Glomerular endothelial cell (primary cell): ENCODE measurements around the gene LCE1E. TPM values are rescaled to one million over a fixed set of nuclear protein-coding genes. Genes with fewer than 3 reads are reported as not detected.

Experiments
- DNase-seq: peaks from one replicate; pipeline ENCODE4 v3.0.0-alpha.2; 2011; ENCODE audit warnings: low read depth, low spot score; ENCODE audit errors: extremely low read depth
- total RNA-seq: library from RNA; depleted of rRNA; stranded (reverse); fragments of >200 nt; gene quantifications from 2 replicates; pipeline ENCODE4 v1.2.3, GENCODE V29; 2015

Gene LCE1E
- not detected in 2 replicates for total RNA-seq

- DNase-seq: no peak
These were observed at the start of gene LCE1E for GRCh38 chr1:152786077-152786476. TSS of gene LCE1E (plus strand) at chr1:152786257. CDS start at chr1:152787300, 1,043 bp downstream.

- DNase-seq: no peak
These were observed 48.1 kb upstream of the LCE1E start for GRCh38 chr1:152737997-152738396.

GRCh38 chr1:152739841-152740240 is 46.2 kb upstream of the LCE1E start:
- no peak for DNase-seq

GRCh38 chr1:152741656-152742055 is 44.4 kb upstream of the LCE1E start:
- DNase-seq: no peak

GRCh38 chr1:152743371-152744145 is 42.5 kb upstream of the LCE1E start:
- DNase-seq: no peak

GRCh38 chr1:152745289-152745704 is 40.8 kb upstream of the LCE1E start:
- DNase-seq: no peak

- no peak for DNase-seq
These were observed 40.2 kb upstream of the LCE1E start for GRCh38 chr1:152745765-152746444.

GRCh38 chr1:152747831-152748230 is 38.2 kb upstream of the LCE1E start:
- DNase-seq: no peak

GRCh38 chr1:152752225-152752624 is 33.8 kb upstream of the LCE1E start:
- no peak for DNase-seq

GRCh38 chr1:152753586-152753985 is 32.5 kb upstream of the LCE1E start:
- no peak for DNase-seq

GRCh38 chr1:152756872-152757271 is 29.2 kb upstream of the LCE1E start:
- no peak for DNase-seq

- DNase-seq: no peak
These were observed 28.3 kb upstream of the LCE1E start, which contains the start of gene KPRP for GRCh38 chr1:152757747-152758146. TSS of gene KPRP (plus strand) at chr1:152758025. CDS start at chr1:152759589, 1,564 bp downstream.

GRCh38 chr1:152758636-152759035 is 27.4 kb upstream of the LCE1E start:
- DNase-seq: no peak

- DNase-seq: no peak
These were observed 26.4 kb upstream of the LCE1E start for GRCh38 chr1:152759453-152760173.

GRCh38 chr1:152760551-152761190 is 25.4 kb upstream of the LCE1E start:
- DNase-seq: no peak

- no peak for DNase-seq
These were observed 24.3 kb upstream of the LCE1E start for GRCh38 chr1:152761609-152762213.

- DNase-seq: no peak
These were observed 17.1 kb upstream of the LCE1E start for GRCh38 chr1:152768847-152769533.

- DNase-seq: no peak
These were observed 15.6 kb upstream of the LCE1E start for GRCh38 chr1:152770411-152770810.

GRCh38 chr1:152774875-152775274 is 11.2 kb upstream of the LCE1E start, which contains the start of gene LCE1F:
TSS of gene LCE1F (plus strand) at chr1:152775140. CDS start at chr1:152776372, 1,232 bp downstream.
- DNase-seq: no peak

GRCh38 chr1:152776361-152776760 is 9.7 kb upstream of the LCE1E start:
- no peak for DNase-seq
